HL-60 (cell line): ENCODE measurements around the gene POC1A.

ENCODE experiments used
- GABPA ChIP-seq: IDR thresholded peaks from 2 replicates; pipeline ENCODE4 v1.6.1; 2012; ENCODE audit warnings: low read depth
- POLR2AphosphoS5 ChIP-seq: IDR thresholded peaks from 2 replicates; pipeline ENCODE4 v1.6.1; 2012; ENCODE audit warnings: low read depth
- SPI1 ChIP-seq: IDR thresholded peaks from 2 replicates; pipeline ENCODE4 v1.6.1; 2012; ENCODE audit warnings: low read depth, mild to moderate bottlenecking, borderline replicate concordance
- TF ChIP-seq, protein P1 (sequence below): IDR thresholded peaks from one replicate; pipeline ENCODE4 v1.5.1; 2011; ENCODE audit warnings: low read length, control low read depth, inconsistent platforms; ENCODE audit not compliant: insufficient read depth
- TF ChIP-seq, protein P2 (sequence below): IDR thresholded peaks from 2 replicates; pipeline ENCODE4 v1.6.1; 2012; ENCODE audit warnings: low read depth; ENCODE audit not compliant: insufficient replicate concordance

DNA sequence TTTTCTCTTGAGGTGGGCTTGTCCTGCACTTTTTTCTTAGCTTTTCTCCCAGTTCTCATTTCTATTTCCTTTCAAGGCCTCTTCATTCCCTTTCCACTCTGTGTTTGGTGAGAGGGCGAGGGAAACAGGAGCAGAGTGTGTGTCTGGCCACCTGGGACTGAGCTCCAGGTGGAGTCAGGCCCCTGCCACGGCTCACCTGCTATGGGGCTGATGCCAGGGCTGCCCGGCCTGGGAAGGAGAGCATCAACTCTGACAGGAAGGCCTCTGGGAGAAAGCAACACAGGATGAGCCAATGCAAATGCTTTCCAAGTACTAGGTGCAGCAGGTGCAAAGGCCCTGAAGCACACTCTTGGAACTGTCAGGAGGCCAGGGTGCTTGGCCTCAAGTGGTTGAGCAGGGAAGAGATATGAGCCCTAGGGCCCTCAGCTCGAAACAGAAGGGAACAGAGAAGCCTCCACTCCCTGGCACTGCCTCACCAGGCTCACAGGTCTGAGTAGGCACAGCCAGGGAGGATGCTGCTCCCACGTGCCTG lies 70.6 kb downstream of the POC1A start:
- TF ChIP-seq, protein P1, sequence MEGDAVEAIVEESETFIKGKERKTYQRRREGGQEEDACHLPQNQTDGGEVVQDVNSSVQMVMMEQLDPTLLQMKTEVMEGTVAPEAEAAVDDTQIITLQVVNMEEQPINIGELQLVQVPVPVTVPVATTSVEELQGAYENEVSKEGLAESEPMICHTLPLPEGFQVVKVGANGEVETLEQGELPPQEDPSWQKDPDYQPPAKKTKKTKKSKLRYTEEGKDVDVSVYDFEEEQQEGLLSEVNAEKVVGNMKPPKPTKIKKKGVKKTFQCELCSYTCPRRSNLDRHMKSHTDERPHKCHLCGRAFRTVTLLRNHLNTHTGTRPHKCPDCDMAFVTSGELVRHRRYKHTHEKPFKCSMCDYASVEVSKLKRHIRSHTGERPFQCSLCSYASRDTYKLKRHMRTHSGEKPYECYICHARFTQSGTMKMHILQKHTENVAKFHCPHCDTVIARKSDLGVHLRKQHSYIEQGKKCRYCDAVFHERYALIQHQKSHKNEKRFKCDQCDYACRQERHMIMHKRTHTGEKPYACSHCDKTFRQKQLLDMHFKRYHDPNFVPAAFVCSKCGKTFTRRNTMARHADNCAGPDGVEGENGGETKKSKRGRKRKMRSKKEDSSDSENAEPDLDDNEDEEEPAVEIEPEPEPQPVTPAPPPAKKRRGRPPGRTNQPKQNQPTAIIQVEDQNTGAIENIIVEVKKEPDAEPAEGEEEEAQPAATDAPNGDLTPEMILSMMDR = no peak
- TF ChIP-seq, protein P2, sequence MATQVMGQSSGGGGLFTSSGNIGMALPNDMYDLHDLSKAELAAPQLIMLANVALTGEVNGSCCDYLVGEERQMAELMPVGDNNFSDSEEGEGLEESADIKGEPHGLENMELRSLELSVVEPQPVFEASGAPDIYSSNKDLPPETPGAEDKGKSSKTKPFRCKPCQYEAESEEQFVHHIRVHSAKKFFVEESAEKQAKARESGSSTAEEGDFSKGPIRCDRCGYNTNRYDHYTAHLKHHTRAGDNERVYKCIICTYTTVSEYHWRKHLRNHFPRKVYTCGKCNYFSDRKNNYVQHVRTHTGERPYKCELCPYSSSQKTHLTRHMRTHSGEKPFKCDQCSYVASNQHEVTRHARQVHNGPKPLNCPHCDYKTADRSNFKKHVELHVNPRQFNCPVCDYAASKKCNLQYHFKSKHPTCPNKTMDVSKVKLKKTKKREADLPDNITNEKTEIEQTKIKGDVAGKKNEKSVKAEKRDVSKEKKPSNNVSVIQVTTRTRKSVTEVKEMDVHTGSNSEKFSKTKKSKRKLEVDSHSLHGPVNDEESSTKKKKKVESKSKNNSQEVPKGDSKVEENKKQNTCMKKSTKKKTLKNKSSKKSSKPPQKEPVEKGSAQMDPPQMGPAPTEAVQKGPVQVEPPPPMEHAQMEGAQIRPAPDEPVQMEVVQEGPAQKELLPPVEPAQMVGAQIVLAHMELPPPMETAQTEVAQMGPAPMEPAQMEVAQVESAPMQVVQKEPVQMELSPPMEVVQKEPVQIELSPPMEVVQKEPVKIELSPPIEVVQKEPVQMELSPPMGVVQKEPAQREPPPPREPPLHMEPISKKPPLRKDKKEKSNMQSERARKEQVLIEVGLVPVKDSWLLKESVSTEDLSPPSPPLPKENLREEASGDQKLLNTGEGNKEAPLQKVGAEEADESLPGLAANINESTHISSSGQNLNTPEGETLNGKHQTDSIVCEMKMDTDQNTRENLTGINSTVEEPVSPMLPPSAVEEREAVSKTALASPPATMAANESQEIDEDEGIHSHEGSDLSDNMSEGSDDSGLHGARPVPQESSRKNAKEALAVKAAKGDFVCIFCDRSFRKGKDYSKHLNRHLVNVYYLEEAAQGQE = no peak
- TF ChIP-seq POLR2AphosphoS5 = no peak
- TF ChIP-seq GABPA = no peak
- no peak for TF ChIP-seq SPI1
